Hematopoietic multipotent progenitor cell treated with erythropoietin and hydrocortisone succinate and interleukin-3 and kit ligand, for 8 days (in vitro differentiated cells): Measurements from ENCODE around the gene GSTT4.
A peak's percentile ranks its signal among the peaks of the same experiment; 100 is the strongest.
"Not testable (repeated sequence)": the region's sequence is repeated elsewhere in the genome, so short reads cannot be mapped to it uniquely, and the experiment has no call there.

Experiments used
- DNase-seq: peaks from one replicate; pipeline ENCODE4 v3.0.0-alpha.2; 2015

The GSTT4 gene

DNA sequence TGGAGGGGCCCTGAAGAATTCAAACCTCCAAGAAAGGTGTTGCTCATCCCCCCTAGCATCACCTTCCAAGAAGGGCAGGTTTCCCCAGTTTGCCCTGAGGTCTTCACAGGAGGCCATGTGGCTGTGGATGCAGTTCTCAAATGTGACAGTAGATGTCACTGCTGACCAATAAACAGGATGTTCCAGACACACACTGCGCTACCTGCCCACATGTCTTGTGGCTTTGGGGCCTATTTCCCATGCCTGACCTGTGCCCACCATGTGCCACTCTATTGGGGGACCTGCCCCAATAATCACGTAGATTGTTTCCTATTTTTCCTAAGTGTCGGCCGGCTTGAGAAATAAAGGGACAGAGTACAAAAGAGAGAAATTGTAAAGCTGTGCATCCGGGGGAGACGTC, 20.8 kb downstream of the GSTT4 start:
- DNase-seq, result peak; percentile 75

DNA sequence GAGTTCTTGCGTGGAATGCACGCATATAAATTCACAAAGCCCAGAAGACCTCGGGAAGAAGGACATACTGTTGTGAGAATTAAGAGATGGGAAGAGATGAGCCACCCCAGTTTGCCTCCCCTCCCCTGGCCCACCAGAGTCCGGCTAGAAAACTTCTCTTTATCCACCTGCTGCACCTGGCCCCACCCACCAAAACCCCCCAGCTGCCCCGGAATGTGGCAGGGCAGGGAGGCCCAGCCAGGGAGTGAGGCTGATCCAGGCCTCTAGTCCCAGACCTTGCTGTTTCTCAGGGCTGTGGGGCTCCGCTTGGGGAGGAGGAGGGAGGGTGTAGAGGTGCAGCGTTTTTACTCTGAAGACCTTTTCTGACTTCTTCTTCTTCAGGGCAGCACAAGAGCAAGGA, 24.7 kb downstream of the GSTT4 start:
- DNase-seq, result not testable (repeated sequence)

DNA sequence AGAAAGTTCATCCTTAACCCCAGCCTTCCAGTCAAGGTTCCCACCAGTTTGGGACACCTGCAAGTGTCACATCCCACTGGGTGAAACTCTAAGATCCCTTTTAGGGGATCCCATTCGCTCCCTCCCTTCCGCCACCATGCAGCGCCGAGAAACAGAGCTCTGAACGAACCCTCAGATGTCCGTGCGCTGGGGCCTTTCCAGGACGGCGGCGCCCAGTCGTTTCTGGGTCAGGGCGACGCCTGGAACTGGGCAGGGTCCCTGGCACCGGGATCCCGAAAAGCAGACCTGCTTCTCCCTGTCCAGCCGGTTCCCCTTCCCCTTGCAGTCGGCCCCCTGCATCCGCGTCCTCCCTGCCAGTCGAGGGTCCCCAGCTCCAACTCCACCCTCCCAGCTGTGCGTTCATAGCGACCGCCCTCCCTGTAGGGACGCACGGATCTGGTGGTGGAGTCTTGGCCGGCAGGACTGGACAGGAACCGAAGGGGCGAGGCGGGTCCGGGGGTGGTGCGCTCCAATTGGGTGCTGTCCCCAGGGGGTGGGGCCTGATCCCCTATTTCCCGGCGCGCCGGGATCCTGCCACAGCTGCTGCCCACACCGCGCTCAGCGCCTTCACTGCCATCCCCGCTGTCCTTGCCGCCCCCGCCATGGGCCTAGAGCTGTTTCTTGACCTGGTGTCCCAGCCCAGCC, 25.6 kb downstream of the GSTT4 start, which contains the start of gene GSTT2:
Gene GSTT2, plus strand, starts transcription at position 578 of the 684 bp plus-strand sequence.
- DNase-seq, result not testable (repeated sequence)

DNA sequence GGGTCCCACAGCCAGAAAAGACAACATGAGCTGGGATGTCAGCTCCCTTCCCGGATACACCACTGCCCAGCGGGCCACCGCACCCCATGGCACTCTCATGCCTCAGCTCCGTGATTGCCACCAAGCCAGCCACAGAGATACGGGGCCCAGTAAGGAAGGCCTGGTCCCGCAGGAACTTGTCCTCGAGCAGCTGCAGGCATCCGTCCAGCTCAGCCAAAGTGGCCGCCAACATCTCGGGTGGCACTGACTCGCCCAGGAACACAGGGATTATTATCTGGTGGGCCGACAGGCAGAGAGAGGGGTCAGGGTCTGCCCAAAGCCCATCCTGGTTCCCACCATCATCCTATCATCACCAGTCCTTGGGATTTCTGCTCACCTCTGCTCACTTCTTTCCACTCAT, 27.9 kb downstream of the GSTT4 start:
- not testable (repeated sequence) for DNase-seq

DNA sequence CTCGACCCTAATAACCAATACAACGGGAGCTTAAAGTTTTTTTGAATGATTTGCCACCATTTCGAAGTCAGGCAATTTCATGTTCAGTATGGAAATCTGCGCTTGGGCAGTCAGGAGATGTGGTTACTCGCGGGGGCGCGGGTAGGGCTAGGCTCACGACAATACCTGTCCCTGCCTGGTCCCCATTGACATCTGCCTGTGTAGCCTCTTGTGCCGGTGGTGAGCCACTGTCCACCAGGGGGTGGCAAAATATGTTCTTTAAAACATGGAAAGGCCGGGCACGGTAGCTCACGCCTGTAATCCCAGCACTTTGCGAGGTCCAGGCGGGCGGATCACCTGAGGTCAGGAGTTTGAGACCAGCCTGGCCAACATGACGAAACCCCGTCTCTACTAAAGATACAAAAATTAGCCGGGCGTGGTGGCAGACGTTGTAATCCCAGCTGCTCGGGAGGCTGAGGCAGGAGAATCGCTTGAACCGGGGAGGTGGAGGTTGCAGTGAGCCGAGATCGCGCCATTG, 30.4 kb downstream of the GSTT4 start:
- DNase-seq, result not testable (repeated sequence)

DNA sequence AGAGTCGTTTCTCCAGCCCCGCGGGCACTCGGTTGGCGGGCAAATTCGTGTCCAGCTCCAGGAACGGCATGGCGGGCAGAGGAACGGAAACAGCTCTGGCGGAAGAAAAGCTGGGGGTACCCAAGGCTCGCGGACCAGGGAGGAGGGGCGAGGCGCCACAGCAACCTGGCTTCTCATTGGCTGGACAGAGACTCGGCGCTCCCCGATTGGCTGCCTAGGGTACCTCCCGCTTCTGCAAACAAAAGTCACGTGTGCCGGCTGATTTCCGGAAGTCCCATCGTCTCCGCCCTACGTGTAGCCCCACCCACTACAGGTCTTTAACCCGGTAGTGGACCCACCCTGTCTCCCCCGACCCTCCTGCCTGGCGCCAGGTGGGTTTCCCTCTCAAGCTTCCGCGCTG, 30.9 kb downstream of the GSTT4 start, which contains the start of gene DDT:
Gene DDT, minus strand, starts transcription at position 97 of the 400 bp plus-strand sequence. Its CDS starts 27 bp downstream, at position 70.
- not testable (repeated sequence) for DNase-seq

DNA sequence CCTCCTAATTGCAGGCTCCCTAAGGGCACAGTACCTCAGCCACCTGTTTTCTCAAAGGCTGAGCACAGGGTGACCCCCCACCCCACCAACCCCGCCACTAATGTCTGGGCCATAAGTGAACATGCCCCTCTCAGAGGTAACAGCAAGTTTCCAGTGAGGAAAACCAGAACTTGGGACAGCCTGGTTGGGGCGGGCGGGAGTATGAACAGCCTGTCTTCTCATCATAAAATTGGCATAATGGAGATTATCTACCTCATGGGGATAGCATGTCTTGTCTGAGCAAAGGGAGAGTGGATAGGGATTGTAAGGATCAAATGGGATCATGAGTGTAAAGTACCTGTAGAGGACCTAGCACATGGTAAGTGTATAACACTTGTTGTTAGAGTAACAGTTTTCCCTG, 33.3 kb downstream of the GSTT4 start:
- not testable (repeated sequence) for DNase-seq

DNA sequence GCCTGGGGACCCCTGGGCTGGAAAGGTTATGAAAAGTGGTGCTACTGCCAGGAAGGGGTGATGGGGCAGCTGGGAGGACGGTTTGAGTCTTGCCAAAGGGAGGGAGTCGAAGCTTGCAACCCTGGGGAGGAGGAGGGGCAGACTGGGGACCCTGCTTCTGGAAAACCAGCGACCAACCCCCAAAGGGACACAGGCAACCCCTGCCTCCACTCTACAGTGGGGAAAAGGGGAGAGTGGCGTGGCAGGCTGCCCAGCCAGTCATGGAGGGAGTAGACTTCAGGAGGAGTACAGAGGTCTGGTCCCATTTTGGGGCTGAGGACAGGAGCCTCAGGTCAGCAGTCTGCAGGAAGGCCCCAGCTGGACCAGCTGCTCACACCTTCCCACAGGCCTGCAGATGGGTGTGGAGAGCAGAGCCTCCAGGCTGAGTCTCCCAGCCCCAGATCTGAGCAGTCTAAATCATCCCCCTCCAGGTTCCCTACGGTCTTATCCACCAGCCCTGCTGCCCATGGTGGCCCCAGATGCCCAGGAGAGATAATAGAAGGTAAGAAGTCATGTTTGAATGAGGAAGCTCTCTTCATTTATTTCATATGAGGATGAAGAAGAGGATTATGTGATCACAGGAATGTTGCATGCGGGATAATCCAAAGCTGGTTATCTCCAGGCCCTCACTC, 34.3 kb downstream of the GSTT4 start:
- DNase-seq, result peak; percentile 81

DNA sequence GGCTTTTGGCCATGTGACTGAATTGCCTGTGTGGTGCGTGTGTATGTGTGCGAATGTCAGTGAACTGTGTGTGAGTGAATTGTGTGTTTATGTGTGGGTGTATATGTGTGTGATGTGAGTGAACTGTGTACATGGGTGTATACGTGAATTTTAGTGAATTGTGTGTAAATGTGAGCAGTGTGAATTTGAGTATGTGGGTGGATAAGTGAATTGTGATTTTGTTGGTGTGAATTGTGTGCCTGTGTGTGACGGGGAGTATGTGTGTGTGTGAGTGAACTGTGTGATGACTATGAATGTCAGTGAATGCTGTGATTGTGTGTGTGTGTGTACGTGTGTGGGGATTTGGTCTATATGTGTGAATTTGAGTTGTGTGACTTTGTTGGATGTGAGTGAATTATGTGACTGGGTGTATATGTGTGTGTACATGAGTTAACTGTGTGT, 35.0 kb downstream of the GSTT4 start:
- DNase-seq, result no peak

DNA sequence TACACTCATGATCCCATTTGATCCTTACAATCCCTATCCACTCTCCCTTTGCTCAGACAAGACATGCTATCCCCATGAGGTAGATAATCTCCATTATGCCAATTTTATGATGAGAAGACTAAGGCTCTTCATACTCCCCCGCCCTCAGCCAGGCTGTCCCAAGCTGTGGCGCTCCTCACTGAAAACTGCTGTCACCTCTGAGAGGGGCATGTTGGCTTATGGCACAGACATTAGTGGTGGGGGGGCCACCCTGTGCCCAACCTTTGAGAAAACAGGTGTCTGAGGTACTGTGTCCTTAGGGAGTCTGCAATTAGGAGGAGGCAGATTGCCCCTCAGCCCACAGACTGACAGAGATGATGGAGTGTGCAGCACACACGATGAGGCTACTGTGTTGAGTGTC, 36.2 kb downstream of the GSTT4 start:
- DNase-seq, result no peak

DNA sequence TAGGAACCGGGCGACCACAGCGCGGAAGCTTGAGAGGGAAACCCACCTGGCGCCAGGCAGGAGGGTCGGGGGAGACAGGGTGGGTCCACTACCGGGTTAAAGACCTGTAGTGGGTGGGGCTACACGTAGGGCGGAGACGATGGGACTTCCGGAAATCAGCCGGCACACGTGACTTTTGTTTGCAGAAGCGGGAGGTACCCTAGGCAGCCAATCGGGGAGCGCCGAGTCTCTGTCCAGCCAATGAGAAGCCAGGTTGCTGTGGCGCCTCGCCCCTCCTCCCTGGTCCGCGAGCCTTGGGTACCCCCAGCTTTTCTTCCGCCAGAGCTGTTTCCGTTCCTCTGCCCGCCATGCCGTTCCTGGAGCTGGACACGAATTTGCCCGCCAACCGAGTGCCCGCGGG, 38.7 kb downstream of the GSTT4 start, which contains the start of gene DDTL:
Gene DDTL, plus strand, starts transcription at position 321 of the 400 bp plus-strand sequence. Its CDS starts 27 bp downstream, at position 348.
- DNase-seq, result not testable (repeated sequence)

DNA sequence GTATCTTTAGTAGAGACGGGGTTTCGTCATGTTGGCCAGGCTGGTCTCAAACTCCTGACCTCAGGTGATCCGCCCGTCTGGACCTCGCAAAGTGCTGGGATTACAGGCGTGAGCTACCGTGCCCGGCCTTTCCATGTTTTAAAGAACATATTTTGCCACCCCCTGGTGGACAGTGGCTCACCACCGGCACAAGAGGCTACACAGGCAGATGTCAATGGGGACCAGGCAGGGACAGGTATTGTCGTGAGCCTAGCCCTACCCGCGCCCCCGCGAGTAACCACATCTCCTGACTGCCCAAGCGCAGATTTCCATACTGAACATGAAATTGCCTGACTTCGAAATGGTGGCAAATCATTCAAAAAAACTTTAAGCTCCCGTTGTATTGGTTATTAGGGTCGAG, 39.2 kb downstream of the GSTT4 start:
- DNase-seq, result not testable (repeated sequence)

DNA sequence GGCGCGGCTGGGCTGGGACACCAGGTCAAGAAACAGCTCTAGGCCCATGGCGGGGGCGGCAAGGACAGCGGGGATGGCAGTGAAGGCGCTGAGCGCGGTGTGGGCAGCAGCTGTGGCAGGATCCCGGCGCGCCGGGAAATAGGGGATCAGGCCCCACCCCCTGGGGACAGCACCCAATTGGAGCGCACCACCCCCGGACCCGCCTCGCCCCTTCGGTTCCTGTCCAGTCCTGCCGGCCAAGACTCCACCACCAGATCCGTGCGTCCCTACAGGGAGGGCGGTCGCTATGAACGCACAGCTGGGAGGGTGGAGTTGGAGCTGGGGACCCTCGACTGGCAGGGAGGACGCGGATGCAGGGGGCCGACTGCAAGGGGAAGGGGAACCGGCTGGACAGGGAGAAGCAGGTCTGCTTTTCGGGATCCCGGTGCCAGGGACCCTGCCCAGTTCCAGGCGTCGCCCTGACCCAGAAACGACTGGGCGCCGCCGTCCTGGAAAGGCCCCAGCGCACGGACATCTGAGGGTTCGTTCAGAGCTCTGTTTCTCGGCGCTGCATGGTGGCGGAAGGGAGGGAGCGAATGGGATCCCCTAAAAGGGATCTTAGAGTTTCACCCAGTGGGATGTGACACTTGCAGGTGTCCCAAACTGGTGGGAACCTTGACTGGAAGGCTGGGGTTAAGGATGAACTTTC, 44.0 kb downstream of the GSTT4 start, which contains the start of gene GSTT2B:
Gene GSTT2B, minus strand, starts transcription at position 112 of the 688 bp plus-strand sequence. Its CDS starts 64 bp downstream, at position 48.
- not testable (repeated sequence) for DNase-seq

DNA sequence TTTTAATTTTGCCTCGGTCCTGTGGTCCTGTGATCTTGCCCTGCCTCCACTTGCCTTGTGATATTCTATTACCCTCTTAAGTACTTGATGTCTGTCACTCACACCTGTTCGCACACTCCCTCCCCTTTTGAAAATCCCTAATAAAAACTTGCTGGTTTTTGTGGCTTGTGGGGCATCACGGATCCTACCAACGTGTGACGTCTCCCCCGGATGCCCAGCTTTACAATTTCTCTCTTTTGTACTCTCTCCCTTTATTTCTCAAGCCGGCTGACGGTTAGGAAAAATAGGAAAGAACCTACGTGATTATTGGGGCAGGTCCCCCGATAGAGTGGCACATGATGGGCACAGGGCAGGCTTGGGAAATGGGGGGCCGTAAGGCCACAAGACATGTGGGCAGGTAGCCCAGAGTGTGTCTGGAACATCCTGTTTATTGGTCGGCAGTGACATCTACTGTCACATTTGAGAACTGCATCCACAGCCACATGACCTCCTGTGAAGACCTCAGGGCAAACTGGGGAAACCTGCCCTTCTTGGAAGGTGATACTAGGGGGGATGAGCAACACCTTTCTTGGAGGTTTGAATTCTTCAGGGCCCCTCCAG, 48.9 kb downstream of the GSTT4 start:
- DNase-seq, result peak; percentile 78

DNA sequence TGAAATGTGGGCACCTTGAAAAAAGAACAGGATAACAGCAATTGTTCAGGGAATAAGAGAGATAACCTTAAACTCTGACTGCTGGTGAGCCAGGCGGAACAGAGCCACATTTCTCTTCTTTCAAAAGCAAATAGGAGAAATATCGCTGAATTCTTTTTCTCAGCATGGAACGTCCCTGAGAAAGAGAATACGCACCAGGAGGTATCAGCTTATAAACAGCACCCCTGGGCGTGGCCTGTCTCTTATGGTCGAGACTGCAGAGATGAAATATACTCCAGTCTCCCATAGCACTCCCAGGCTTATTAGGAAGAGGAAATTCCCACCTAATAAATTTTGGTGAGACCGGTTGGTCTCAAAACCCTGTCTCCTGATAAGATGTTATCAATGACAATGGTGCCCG, 49.4 kb downstream of the GSTT4 start:
- not testable (repeated sequence) for DNase-seq

DNA sequence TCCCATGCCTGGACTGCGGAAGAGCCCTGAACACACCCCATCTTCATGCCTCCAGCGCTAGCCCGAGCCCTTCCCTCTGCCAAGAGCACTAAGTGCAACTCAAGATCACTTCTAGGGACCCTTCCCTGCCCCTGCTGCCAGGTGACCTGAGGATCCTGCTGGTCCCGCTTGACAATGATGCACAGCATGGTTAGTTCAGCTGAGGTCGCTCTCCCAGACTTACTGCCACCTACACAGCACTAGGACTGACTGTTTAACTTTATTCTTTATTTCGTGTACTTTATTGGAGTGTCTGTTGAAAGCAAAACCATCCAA, 50.3 kb downstream of the GSTT4 start:
- DNase-seq, result not testable (repeated sequence)

DNA sequence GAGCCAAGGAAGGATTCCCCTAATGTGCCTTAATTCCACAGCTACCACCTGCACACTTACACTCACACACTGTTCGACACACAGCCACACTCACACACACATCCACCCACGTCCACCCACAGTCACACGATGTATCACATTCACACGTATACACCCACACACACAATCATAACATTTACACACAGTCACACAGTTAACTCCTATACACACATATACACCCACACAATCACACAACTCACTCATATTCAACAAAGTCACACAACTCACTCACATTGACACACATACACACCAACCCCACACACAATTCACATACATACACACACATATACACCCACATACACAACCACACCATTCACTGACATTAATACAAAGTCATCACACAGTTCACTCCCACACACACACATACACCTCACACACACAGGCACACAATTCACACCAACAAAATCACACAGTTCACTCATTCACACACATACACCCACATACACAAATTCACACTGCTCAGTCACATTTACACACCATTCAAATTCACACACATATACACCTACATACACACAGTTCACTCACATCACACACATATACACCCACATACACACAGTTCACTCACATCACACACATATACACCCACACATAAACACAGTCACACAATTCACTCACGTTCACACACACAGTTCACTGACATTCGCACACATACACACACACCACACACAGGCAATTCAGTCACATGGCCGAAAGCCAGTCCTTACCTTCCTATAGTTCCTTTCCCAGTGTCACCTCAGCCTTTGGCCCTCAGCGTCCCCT, 50.9 kb downstream of the GSTT4 start:
- DNase-seq, result not testable (repeated sequence)

DNA sequence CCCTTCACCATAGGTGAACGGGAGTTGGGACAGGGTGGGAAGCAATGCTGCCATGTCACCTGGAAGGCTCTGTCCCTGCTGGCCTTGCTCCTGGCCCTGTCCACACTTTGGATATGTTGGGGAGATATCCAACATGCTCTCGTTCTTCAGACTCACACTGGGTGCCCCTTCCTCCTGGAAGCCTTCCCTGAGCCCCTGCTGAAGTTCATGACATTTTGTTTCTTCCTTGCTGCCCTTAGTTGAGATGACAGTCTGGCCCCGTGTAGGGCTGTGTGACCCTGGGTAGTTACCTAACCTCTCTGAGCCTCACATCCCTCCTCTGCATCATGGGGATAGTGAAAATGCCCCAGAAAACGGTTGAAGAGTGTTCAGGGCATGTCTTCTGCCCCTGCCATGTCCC, 51.8 kb downstream of the GSTT4 start:
- DNase-seq, result not testable (repeated sequence)

DNA sequence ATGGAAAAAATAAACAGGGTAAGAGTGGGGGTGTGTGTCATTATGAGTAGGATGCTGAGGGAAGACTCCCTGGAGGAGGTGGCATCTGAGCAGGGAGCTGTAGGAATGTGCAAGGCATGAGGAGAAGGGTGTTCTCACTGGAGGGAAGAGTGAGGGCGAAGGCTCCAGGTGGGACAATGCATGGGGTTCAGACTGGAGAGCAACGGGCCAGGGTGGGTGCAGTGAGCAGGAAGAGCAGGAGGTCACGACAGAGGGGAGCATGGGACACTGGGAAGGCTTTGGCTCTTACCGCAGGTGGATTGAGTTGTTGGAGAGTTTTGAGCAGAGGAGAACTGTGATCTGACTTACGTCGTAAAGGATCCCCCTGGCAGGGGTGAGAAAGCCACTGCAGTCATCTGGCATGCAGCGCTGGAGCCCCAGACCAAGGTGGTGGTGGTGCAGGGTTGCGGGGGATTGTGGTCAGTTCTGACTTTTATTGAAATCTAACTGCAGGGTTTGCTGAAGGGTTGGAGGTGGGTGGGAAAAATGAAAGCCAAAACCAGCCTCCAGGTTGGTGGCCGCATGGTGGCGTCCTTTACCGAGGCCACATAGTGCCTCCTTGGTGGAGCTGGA, 52.4 kb downstream of the GSTT4 start:
- DNase-seq, result not testable (repeated sequence)

DNA sequence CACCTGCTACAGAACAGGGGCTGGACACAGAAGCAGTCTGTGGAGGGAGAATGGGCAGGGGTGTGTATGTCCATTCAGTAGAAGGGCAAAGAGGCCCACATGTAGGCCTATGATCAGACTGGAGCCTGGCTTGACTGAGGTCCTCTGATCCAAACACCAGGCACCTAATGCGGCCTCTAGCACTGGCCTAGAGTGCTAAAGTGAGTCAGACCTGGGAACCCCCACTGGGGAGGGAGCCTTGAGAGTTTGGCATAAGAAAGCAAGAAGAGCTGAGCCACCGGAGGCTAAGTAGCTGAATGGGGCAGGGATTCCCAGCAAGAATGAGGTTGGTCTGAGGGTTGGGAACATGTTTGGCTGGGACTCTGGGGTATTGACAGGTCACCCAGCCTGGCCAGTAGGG, 53.9 kb downstream of the GSTT4 start:
- not testable (repeated sequence) for DNase-seq

DNA sequence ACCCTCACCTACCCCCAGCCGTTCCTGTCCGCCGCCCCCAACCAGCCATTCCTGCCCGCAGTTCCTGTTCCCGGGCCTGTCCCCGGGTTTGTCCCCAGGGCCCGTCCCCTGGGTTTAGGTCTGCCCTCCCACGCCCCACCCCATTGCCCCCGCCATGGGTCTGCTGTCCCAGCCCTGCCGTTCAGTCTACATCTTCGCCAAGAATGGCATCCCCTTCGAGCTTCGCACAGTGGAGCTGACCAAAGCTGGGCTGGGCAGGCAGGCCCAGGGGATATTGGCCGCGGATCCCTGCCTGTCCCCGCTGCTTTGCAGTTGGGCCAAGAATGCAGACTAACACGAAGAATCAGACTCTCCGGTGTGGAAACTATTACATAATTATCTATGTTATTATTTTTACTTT, 55.5 kb downstream of the GSTT4 start:
- not testable (repeated sequence) for DNase-seq
